SJSA1 (cell line): ENCODE measurements around the gene LBHD2. TPM values are rescaled to one million over a fixed set of nuclear protein-coding genes. Genes with fewer than 3 reads are reported as not detected.
A peak's percentile ranks its signal among the peaks of the same experiment; 100 is the strongest.

Experiments used
- DNase-seq, 2 experiments: peaks; one replicate each; pipeline ENCODE4 v3.0.0-alpha.2; 2015 to 2020; ENCODE audit warnings: low spot score in 2 of 2, low read depth in 1 of 2
- H3K27ac ChIP-seq: fragments of 250-450 bp; sonication (Bioruptor Pico); 2 replicates; pipeline ENCODE4 v1.5.1; 2020; ENCODE audit warnings: mild to moderate bottlenecking, moderate library complexity
- H3K27me3 ChIP-seq: fragments of 250-450 bp; sonication (Bioruptor Pico); replicated peaks from 2 replicates; pipeline ENCODE4 v1.5.1; 2020; ENCODE audit warnings: mild to moderate bottlenecking, moderate library complexity
- H3K36me3 ChIP-seq: fragments of 250-450 bp; sonication (Bioruptor Pico); 2 replicates; pipeline ENCODE4 v1.5.1; 2020; ENCODE audit warnings: mild to moderate bottlenecking
- H3K4me1 ChIP-seq: fragments of 250-450 bp; sonication (Bioruptor Pico); replicated peaks from 2 replicates; pipeline ENCODE4 v1.6.1; 2021; ENCODE audit warnings: mild to moderate bottlenecking
- H3K4me3 ChIP-seq: fragments of 250-450 bp; sonication (Bioruptor Pico); 2 replicates; pipeline ENCODE4 v1.5.1; 2020; ENCODE audit warnings: mild to moderate bottlenecking
- H3K9me3 ChIP-seq: fragments of 250-450 bp; sonication (Bioruptor Pico); replicated peaks from 2 replicates; pipeline ENCODE4 v1.5.1; 2020; ENCODE audit warnings: mild to moderate bottlenecking
- total RNA-seq: library from RNA; depleted of rRNA; stranded (reverse); fragments of >200 nt; shearing (Covaris generic); gene quantifications from 2 replicates; pipeline ENCODE4 v1.2.3, GENCODE V29; 2014; rRNA removed

LBHD2 gene
- total RNA-seq, 1 experiment from 2014 or later = 0.82 TPM

- H3K4me1 ChIP-seq = peaks cover 27% of the 10 kb centered on the region
- H3K36me3 ChIP-seq = peaks cover 26% of the 10 kb centered on the region
- no peaks in the 10 kb centered on the region for H3K9me3 ChIP-seq
- no peak overlapping the region for H3K4me3 ChIP-seq
- H3K27ac ChIP-seq = no peak overlapping the region
- H3K27me3 ChIP-seq = no peaks in the 10 kb centered on the region
- no peak for DNase-seq
Observed at GRCh38 chr14:103137689-103138300, 53.8 kb downstream of the LBHD2 start.

GRCh38 chr14:103138301-103139131 lies 54.5 kb downstream of the LBHD2 start:
- Histone ChIP-seq H3K4me1 (peaks cover 28% of the 10 kb centered on the region), H3K36me3 (peaks cover 19% of the 10 kb centered on the region), H3K9me3 (no peaks in the 10 kb centered on the region), H3K27ac (no peak overlapping the region), H3K27me3 (no peaks in the 10 kb centered on the region), H3K4me3 (no peak overlapping the region)
- peak in 1 of 2 experiments; percentile 39 for DNase-seq

GRCh38 chr14:103139132-103140025 lies 55.4 kb downstream of the LBHD2 start:
- H3K9me3 ChIP-seq = no peaks in the 10 kb centered on the region
- peaks cover 13% of the 10 kb centered on the region for H3K36me3 ChIP-seq
- no peak overlapping the region for H3K27ac ChIP-seq
- no peak for DNase-seq
- H3K4me1 ChIP-seq = peaks cover 36% of the 10 kb centered on the region
- no peak overlapping the region for H3K4me3 ChIP-seq
- H3K27me3 ChIP-seq = no peaks in the 10 kb centered on the region

Other genes starting within 250 kb of the LBHD2 start
- gene AMN, start 161.5 kb upstream of the LBHD2 start, total RNA-seq = not detected in 2 replicates
- gene CDC42BPB, start 26.7 kb upstream of the LBHD2 start, total RNA-seq = 53.4 and 56.5 TPM in 2 replicates
- gene EXOC3L4, start 10.5 kb downstream of the LBHD2 start, total RNA-seq = 0.50 TPM in 1 of 2 replicates, not detected in the other
- 28.4 and 43.0 TPM in 2 replicates for gene TNFAIP2, start 39.3 kb downstream of the LBHD2 start, total RNA-seq